Chondrocyte (in vitro differentiated cells): ENCODE data around the gene SGPP2. TPM values are rescaled to one million over a fixed set of nuclear protein-coding genes. Genes with fewer than 3 reads are reported as not detected.
A peak's percentile ranks its signal among the peaks of the same experiment; 100 is the strongest.

ENCODE experiments used
- DNase-seq: peaks from one replicate; pipeline ENCODE4 v3.0.0; 2021; ENCODE audit warnings: mixed read lengths, low spot score
- H3K27ac Mint-ChIP-seq: one replicate; pipeline ENCODE4 v1.8.0; 2021; ENCODE audit warnings: mild to moderate bottlenecking, moderate library complexity, mixed read lengths; ENCODE audit not compliant: unreplicated experiment
- H3K27me3 Mint-ChIP-seq: 2 replicates; pipeline ENCODE4 v1.8.0; 2021; ENCODE audit warnings: low read depth, mixed read lengths
- H3K36me3 Mint-ChIP-seq: 2 replicates; pipeline ENCODE4 v1.8.0; 2021; ENCODE audit warnings: low read depth, mixed read lengths
- H3K4me1 Mint-ChIP-seq: 2 replicates; pipeline ENCODE4 v1.8.0; 2021; ENCODE audit warnings: low read depth, mild to moderate bottlenecking, mixed read lengths
- H3K4me3 Mint-ChIP-seq: one replicate; pipeline ENCODE4 v1.8.0; 2021; ENCODE audit warnings: mild to moderate bottlenecking, moderate library complexity, mixed read lengths; ENCODE audit not compliant: unreplicated experiment
- H3K9me3 Mint-ChIP-seq: 2 replicates; pipeline ENCODE4 v1.8.0; 2021; ENCODE audit warnings: low read depth, mixed read lengths
- CTCF ChIP-seq: fragments of 200-600 bp; sonication (generic); IDR thresholded peaks from 2 replicates; pipeline ENCODE4 v1.5.0; 2021; ENCODE audit warnings: antibody characterized with exemption, mild to moderate bottlenecking, moderate library complexity
- total RNA-seq: library from RNA; stranded (reverse); gene quantifications from 3 replicates; pipeline ENCODE4 v1.2.1, GENCODE V29; 2021

SGPP2 gene
- total RNA-seq, 1 donor from 2014 or later = not detected

DNA sequence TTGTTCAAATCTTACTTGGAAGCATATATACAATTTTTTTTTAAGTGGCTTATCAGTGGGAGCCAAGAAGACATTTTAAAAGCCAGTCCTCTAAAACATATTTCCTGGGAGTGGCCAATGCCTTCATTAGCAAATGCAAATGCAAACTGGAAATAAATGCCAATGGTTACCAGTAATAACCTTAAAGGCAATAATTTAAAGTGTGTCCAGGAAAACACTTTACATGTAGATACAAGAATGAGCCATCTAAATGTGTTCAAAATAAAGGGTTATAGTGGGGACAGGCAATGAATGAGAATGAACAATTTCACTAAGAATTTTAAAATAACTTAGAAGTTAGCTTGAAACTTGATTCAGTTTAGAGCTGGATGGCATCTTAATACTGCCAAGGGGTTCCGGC, 167.3 kb downstream of the SGPP2 start:
- no peak for TF ChIP-seq CTCF
- H3K36me3 Mint-ChIP-seq = peaks cover 11% of the 10 kb centered on the region
- DNase-seq = no peak
- no peak overlapping the region for H3K27ac Mint-ChIP-seq
- peaks cover 13% of the 10 kb centered on the region for H3K4me1 Mint-ChIP-seq
- H3K4me3 Mint-ChIP-seq = no peak overlapping the region
- no peaks in the 10 kb centered on the region for H3K9me3 Mint-ChIP-seq
- H3K27me3 Mint-ChIP-seq = no peaks in the 10 kb centered on the region

- no peak for DNase-seq
- no peaks in the 10 kb centered on the region for H3K27me3 Mint-ChIP-seq
- peaks cover 13% of the 10 kb centered on the region for H3K4me1 Mint-ChIP-seq
- H3K9me3 Mint-ChIP-seq = no peaks in the 10 kb centered on the region
- TF ChIP-seq CTCF = no peak
- peaks cover 8% of the 10 kb centered on the region for H3K36me3 Mint-ChIP-seq
- H3K27ac Mint-ChIP-seq = no peak overlapping the region
- H3K4me3 Mint-ChIP-seq = no peak overlapping the region
Measured at GRCh38 chr2:222592176-222592575, 167.8 kb downstream of the SGPP2 start.

DNA sequence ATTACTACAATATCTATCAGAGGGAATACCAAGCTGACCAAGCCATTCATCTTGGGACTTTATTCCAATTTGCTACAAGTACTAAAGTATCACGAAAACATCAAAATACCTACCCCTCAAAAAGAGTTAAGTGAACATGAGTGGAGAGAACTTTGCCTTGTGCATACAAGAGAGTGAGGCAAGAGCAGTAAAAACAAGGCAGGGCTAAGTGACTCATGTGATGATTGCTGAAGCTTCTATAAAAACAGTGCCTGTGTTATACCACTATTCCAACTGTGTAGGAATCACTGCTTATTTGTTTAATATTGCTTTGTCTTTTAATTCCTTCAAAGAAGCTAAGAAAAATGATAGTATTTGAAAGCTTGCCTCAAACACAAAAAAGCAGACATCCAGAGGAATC, 170.3 kb downstream of the SGPP2 start:
- H3K9me3 Mint-ChIP-seq = no peaks in the 10 kb centered on the region
- no peak overlapping the region for H3K4me3 Mint-ChIP-seq
- H3K36me3 Mint-ChIP-seq = peaks cover 4% of the 10 kb centered on the region
- peak overlapping the region; percentile 25 for H3K27ac Mint-ChIP-seq
- no peaks in the 10 kb centered on the region for H3K27me3 Mint-ChIP-seq
- DNase-seq = no peak
- no peak for TF ChIP-seq CTCF
- H3K4me1 Mint-ChIP-seq = peaks cover 13% of the 10 kb centered on the region

- H3K27ac Mint-ChIP-seq = no peak overlapping the region
- no peak for DNase-seq
- TF ChIP-seq CTCF = no peak
- no peak overlapping the region for H3K4me3 Mint-ChIP-seq
- H3K4me1 Mint-ChIP-seq = peaks cover 13% of the 10 kb centered on the region
- peaks cover 4% of the 10 kb centered on the region for H3K36me3 Mint-ChIP-seq
- H3K9me3 Mint-ChIP-seq = no peaks in the 10 kb centered on the region
- no peaks in the 10 kb centered on the region for H3K27me3 Mint-ChIP-seq
Measured at GRCh38 chr2:222595581-222595980, 171.2 kb downstream of the SGPP2 start.

- no peak for TF ChIP-seq CTCF
- Mint-ChIP-seq H3K27ac (no peak overlapping the region), H3K4me1 (peaks cover 13% of the 10 kb centered on the region), H3K9me3 (no peaks in the 10 kb centered on the region), H3K27me3 (no peaks in the 10 kb centered on the region), H3K4me3 (no peak overlapping the region), H3K36me3 (peaks cover 4% of the 10 kb centered on the region)
- DNase-seq = no peak
Measured at GRCh38 chr2:222598611-222599010, 174.3 kb downstream of the SGPP2 start.
